Activated effector memory CD4-positive, alpha-beta T cell treated with Interleukin-2 at 50 U/mL for 16 hours (primary cell): ENCODE data around the gene ARHGEF12.

Experiments used
- DNase-seq: peaks from one replicate; pipeline ENCODE4 v3.0.0-alpha.2; 2020

Gene ARHGEF12

DNA sequence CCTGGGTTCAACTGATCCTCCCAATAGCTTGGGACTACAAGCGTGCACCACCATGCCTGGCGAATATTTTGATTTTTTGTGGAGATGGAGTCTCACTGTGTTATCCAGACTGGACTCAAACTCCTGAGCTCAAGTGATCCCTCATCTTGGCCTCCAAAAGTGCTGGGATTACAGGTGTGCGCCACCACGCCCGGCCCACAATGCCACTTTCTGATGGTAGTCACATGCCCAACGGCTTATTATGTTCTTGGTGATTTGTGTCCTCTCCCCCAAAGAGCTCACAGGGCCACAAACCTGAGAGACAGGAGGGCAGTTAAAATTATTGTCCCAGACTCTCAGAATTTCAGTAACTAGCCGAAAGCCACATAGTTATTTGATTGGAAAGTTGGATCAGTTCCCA lies 185.0 kb downstream of the ARHGEF12 start:
- DNase-seq: no peak

DNA sequence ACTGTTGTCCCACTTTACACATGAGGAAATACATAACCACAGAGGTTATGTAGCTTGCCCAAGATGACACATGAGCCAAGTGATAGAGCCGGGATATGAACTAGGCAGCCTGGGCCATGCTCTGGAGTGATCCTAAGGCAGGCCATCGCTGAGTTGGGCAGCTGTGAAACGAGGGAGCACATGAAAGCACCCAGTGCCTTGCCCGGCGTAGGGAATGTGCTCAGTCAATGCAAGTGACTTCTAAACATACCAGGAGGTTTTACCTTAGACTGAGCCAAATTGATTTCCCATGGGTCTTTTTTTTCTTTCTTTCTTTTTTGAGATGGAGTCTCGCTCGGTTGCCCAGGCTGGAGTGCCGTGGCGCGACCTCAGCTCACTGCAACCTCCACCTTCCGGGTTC lies 185.8 kb downstream of the ARHGEF12 start:
- DNase-seq: no peak

DNA sequence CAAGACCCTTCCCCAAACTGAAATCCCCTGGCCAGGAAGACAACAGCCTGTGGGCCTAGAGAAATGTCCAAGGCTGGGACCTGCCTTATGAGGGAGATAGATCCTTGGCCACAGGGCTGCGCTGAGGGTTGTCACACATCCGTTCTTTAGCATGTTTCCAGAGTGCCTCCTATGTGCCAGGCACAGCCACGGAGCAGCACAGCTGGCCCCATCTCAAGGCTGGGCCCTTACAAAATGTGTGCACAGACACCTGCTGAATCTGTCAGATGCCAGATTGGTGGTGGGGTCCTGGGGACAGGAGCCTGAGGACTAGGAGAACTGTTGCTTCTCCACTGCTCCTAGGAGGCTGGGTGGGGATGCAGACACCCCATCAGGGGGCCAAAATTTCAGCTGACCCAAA lies 186.5 kb downstream of the ARHGEF12 start:
- no peak for DNase-seq

DNA sequence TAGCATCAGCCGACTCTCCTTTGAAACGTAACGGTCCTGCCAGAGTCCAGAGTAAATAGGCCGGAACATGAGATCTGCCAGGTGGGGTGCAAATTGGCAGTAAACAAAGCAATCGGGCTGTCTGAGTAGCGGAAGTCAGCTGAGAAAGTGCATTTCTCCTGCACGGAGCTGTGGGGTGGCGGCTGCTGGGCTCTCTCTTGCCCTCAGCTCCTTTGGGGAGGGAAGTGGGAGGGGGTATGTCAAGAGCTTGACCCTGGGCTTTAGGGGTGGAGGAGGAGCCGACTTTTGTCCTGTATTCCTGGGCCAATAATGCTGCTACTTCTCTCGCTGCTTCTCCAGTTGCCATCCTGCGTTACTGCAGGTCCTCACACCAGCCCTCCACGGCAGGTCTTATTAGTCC lies 187.0 kb downstream of the ARHGEF12 start:
- DNase-seq: no peak

DNA sequence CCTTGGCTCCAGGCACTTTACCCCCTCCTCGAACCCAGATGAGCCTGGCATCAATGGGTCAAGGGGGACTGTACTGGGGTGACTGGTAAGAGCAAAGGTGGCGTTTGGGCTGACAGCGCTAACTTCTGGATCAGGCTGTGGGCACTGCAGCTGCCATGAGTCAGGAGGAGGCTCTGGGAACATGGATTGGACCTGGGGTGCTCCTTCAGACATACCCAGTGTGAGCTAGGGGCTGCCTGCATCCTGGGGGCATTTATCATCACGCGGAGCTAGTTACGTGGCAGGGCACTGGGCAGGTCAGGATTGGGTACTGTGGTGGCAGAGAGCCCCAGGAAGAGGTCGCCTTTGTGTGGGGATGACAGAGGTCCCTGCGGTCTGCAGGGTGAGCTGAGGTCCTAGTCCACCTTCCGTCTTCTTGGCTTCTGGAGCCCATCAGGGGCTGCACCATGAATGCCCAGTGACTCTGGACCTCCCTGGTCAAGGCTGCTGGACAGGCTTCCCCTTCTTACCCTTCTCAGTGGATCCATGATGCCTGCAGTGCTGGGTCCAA lies 188.4 kb downstream of the ARHGEF12 start:
- no peak for DNase-seq

DNA sequence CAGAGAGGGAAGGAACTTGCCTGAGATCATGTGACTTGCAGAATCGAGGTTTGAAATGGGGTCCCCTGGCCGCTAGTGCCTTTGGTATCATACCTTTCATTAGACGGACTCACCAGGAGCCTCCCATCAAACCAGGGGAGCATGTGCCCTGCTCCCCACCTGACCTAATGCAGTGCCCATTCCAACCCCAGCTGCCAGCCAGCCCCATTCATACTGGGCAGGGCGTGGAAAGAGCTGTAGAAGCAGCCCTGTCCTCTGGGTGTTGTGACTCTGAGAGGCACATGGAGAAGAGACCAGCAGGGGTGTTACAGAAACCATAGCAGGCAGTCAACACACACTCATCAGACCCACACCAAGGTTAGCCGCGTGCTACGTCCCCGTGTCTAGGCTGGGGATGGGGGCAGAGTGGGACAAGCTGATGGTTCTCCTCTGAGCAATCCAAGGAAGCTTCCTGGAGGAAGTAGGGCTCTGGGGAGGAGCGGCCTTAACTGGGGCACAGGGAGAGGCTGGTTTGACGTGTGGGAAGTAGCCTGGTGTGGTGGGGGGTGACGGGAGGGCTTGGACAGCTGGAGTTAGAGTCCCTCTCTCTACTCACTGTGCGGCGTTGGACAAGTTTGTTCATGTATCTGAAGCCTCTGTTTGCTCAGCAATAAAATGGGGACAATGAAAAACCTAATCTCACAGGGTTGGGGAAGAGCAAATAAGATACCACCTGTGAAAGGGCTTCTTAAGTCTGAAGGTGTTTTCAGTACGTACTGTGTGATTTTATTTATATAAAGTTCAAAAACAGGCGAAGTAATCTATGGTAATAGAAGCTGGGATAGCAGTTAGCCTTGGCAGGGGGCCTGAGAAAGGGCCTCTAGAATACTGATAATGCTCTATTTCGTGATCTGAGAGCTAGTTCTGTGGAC lies 189.3 kb downstream of the ARHGEF12 start:
- DNase-seq: no peak

DNA sequence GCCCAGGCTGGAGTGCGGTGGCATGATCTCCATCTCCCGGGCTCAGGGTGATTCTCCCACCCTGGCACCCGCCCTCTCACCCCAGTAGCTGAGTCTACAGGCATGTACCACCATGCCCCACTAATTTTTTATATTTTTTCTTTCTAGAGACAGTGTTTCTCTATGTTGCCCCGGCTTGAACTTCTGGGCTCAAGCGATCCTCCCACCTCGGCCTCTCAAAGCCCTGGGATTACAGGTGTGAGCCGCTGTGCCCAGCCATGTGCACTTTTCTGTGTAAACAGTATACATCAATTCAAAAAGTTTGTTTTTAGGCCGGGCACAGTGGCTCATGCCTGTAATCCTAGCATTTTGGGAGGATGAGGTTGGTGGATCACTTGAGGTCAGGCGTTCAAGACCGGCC lies 190.0 kb downstream of the ARHGEF12 start:
- DNase-seq: no peak

DNA sequence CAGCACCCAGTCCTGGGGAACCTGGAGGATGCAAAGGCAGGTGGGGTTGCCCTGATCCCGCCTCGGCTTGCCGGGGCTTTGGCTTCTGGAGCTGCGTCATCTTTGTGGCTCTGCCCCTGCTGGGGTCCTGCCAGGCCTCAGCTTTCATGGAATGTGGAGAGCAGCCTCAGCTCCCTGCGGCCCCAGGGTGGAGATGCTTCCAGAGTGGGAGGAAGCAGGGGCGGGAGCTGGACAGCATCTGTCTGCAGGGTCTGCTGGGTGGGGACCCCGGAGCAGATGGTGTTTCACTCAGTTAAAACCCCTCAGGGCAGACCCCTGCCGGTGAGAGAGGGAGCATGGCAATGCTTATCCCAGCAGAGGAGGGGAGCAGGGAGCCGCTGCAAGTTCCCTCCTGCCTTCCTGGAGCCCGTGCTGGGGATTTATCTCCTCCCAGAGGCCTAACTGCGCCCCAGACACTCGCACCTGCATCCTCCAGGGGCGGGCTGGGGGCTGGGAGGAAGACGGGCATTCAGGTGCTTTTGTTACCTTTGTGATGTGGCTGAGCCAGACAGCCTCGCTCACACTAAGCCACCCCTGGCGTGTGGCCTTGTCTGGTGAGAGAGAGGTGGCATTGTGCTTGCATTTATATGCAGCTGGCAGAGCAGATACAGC lies 191.0 kb downstream of the ARHGEF12 start:
- DNase-seq: no peak

DNA sequence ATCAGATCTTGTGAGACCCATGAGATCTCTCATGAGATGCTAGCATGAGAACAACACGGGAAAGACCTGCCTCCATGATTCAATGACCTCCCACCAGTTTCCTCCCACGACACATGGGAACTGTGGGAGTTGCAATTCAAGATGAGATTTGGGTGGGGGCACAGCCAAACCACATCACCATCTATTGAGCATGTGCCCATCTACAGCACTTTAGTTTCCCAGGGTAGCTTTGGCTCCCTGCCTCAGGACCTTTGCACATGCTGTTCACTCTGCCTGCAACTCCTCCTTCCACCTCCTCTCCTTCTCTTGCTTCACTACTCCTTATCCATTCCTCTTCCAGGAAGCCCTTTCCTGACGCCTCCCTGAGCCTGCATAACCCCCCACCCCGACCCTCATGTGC lies 192.5 kb downstream of the ARHGEF12 start:
- DNase-seq: no peak

DNA sequence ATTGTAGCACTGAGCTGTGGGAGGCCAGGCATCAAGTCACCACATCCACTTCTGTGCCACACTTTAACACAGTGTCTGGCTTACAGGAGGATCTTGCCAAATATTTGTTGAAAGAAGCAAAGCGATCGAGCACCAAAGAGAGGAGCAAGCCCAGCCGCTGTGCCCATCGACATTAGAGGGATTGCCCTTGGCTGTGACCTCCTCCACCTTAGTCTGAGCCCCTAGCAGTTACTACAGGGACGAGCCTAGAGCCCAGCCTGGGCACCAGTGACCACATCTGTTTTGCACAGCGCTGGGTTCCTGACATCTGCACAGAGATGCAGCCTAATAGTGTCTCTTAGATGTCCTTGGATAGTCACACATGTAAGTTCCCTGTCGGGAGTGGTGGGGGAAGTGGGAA lies 193.0 kb downstream of the ARHGEF12 start:
- no peak for DNase-seq

DNA sequence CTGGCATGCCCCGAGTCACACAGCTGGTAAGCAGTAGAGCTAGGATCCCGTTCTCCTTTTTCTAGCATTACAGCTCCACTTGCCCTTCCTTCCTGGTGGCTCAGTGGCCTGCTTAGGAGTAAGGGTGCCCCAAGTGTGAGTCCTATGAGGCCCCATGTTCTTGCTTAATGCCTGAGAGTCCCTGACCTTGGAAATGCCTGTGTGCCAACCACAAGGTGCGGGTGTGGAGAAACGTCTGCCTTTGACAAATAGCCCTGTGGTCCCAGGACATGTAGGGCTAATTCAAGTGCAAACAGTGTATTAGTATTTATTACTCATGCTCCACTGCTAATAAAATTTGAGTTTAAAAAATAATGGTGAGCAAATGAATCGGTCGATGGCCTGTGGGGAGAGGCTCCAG lies 193.7 kb downstream of the ARHGEF12 start:
- DNase-seq: no peak

DNA sequence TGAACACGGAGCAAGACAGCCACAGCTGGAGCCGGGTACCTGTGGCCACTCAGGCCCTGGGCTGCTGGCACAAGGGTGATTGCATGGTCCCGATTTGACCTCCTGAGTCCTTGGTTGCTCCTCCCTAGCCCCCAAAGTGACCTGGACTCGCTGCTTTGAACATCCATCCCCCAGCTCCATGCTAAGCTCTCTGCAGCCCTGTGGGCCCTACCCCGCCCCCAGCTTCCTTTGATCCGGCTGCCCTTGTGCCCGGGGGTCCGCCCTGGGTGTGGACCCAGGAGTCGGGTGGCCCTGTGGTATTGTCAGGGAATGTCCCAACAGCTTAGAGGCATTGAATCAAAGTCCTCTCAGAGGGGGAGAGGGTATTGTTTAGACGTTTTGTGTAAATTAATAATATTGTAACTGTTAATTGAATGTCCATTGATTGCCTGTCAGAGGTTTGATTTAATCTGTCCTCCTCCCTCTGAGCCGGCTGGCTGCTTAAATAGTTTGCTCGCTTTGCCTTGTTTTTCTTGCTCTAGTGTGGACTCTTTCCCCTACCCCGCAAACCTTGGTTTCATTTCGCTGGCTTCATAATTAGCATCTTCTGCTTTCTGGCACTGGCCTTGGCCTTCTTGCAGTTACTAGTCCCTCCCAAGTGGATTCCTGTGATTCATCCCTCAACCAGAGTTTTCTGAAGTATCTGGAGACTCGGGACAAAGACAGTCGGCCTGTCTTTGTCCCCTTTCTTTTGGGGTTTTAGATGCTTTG lies 196.0 kb downstream of the ARHGEF12 start:
- no peak for DNase-seq

DNA sequence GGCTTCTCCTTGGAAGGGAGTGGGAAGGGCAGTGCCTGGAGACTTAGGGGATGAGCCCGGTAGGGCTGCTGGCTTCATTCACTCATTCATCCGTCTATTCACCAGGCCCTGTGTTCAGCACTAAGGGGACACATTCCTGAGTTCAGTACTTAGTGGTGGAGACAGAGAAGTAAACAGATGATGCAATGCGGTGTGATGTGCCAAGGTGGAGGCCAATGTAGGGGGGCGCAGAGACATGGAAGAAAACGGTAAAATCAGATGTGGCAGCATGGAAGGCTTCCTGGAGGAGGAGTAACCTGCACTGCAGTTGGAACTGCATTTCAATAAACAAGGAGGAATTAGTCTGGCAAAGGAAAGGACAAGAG lies 196.6 kb downstream of the ARHGEF12 start:
- no peak for DNase-seq

DNA sequence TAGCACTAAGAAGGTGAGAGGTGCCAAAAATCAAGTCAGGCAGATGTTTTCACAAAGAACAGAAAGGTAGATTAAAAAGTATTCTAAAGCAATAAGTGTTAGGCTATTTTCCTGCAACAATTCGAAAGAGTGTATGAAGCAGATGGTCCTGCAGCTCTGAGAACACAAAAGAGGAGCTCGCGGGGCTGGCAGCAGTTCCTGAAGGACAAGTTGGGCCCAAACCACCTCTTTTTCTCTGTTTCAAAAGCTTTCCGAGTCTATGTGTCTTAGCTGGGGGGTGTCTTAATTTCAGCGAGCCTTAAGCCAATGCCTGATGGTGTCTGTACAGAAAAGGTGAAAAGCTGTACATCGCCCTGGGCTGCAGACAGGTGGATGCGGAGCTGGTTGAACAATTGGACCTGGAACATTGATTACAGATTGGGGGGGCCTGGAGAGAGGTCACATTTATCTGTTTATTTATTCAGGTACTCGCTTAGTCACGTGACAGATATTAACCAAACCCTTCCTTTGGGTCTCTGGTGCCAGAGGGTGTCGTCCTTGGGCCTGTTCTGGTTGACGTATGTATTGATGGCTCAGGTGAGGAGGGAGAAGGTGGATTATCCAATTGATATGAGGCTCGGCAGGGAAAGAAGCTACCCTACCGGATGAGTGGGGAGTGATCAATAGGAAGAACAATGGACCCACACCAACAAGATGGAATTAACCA lies 200.0 kb downstream of the ARHGEF12 start:
- no peak for DNase-seq

DNA sequence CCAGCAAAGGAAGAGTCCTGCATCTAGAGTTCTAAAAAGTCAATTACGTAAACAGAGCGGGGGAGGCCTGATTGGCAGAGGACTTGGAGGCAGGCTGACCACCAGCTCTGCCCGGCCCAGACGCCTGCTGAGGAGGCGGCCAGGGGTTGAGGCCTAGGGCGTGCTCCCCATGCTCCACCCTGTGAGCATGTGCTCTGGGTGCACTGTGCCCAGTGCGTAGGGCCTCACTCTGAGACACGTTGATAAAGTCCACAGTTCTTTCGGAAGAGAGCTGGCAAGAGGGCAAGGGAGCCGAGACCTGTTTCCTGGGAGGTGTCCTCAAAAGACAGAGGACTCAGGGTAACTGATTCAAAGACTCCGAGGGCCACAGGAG lies 200.6 kb downstream of the ARHGEF12 start:
- no peak for DNase-seq

DNA sequence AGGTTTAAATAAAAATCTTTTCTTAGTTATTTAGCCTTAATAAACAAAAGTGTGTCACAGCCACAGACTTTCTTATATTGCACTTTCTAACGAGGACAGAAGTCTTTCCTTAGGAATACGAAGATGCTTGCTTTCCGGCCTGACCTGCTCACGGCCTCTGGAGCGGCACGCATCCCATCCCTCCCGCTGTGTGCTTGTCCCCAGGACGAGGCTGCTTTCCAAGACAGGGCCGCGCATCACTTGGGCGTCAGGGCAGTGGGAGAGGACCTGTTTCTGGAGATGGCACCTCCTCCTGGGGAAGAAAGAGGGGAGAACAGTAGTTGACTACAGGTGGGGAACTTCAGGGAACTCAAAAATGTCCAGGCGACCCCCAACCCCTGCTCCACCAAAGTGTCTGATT lies 201.8 kb downstream of the ARHGEF12 start:
- no peak for DNase-seq

DNA sequence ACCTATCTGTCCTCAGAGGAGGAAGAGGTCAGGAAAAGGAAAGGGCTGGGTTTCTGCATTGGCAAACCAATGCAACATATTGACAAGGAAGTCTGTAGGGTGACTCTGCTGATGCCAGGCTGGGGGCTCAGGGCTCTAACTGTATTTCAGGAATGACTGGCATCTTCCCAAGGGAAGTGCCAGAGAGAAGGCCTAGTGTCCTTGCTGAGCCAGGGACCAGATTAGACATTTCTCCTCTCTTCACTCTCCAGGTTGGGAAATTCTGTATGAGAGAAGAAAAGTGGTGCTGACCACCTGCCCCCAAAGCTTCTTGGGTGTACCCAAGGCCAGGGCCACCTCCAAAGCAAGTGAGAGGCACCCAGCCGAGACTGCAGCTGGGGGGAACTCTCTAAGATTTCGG lies 202.5 kb downstream of the ARHGEF12 start:
- DNase-seq: no peak
